ACHN (cell line): Measurements from ENCODE around the gene CCDC74A.
"Not testable (repeated sequence)": the region's sequence is repeated elsewhere in the genome, so short reads cannot be mapped to it uniquely, and the experiment has no call there.

Source experiments
- DNase-seq: peaks from one replicate; pipeline ENCODE4 v3.0.0-alpha.2; 2015
- in situ Hi-C: cut with HindIII; loops from 2 replicates; pipeline ENCODE4 v1.10.0; 2017; ENCODE audit warnings: low sequenced_read_pairs, low pct_ligation_motif_present, low pct_unique_long_range_greater_than_20kb

The CCDC74A gene

DNA sequence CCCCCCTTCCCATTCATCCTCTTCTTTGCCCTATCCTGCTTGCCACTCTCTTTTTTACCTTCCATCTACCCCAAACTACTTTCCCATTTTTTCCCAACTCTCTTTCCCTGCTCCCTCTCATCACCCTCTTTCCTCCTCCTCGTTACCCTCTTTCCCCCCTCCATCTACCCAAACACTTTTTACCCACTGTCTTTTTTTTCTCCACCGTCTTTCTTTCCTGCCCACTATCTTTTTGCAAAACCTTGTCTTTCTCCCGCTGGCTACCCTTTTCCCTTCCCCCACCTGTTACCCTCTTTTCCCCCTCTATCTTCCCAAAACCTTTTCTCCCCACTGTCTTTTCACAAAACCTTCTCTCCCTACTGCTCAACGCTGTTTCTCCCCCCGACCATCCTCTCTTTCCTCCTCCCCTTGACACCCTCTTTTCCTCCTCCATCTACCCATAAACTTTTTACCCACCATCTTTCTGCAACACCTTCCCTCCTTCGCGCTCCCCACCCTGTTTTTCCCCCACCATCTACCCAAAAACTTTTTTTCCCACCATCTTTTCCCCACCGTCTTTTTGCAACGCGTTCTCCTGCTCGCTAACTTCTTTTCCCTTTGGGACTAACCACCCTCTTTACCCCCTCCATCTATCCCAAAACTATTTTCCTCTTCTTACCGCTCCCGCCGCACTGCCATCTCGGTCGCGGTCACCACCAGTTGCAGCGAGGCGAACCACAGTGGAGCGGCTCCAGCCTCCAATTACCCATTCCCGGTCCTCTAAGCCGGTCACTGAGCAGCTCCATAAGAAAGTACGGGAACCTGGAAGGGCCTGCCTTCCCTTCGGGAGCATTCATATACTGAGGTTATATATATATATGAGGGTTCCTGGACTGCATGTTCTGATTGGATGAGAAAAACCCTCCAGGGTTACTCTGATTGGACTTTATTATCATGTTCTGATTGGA lies 15.0 kb downstream of the CCDC74A start:
- no peak for DNase-seq
- in situ Hi-C loops: no loop called here

DNA sequence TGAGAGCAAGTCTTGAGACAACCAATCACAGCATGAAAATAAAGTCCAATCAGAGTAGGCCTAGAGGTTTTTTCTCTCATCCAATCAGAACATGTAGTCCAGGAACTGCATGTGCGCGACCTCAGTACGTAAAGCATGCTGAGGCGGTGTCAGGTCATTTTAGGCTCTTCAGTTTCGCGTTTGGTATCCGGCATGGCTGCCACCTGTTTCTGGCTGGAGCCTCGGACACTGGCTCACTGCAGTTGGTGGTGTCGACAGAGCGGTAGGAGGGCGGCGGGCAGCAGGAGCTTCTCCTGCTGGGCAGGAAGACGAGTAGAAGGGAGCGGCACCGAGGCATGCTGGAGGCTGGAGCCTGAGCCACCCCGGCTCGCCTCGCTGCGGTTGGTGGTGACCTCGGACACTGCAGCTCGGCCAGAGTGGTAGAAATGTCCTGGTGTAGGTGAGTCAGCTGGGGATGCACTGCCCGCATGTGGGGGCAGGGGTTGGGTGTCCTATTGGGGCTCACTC lies 15.8 kb downstream of the CCDC74A start:
- DNase-seq: no peak
- in situ Hi-C loops: no loop called here

DNA sequence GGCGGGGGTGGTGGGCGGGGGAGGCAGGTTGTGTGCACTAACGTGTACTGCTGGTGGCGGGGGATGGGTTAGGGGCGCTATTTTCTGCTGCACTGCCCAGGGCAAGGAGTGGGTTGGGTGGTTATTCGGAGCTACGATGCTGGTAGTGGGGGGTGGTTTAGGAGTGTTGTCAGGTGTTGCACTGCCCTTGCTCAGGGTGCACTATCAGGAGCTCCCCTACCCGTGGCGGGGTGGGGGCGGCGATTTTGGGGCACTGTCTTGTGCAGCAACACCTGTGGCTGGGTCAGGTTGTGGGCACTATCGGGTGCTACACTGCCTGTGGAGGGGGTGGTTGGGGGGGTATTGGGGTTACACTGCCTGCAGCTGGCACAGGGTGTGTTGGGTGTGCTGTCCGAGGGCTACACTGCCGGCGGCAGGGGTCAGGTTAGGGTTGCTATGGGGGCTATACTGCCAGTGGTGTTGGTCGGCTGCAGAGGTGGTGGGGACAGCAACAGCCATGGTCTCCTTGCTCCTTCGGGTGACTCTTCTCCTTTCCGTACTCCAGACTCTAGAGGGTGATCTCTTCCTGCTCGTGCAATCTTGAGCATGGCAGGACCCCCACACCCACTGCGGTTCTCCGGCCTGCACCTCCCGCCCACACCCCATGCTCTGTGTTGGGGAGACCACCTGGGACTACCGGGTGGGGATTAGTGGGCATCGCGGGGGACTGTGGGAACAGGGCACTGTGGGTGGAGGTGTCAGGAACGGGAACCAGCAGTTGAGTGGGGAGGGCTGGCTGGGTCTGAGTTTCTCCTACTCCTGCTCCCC lies 16.5 kb downstream of the CCDC74A start:
- in situ Hi-C loops, DNase-seq: not testable (repeated sequence)

DNA sequence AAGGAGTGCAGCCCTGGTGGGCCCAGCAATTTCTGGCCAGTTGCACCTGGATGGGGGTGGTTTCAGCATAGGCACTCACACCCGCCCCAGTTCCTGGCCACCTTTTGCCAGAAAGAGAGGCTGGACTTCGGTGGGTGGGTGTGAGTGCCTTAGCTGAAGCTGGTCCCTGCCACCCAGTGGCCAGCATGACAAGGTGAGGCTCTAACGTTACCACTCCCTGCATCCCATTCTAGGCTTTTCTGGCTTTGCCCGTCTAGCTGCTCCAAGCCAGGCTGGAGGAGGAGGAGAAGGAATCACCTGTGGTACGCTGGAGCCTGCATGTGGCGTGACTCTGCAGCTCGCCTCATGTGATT lies 17.1 kb downstream of the CCDC74A start:
- in situ Hi-C loops, DNase-seq: not testable (repeated sequence)

DNA sequence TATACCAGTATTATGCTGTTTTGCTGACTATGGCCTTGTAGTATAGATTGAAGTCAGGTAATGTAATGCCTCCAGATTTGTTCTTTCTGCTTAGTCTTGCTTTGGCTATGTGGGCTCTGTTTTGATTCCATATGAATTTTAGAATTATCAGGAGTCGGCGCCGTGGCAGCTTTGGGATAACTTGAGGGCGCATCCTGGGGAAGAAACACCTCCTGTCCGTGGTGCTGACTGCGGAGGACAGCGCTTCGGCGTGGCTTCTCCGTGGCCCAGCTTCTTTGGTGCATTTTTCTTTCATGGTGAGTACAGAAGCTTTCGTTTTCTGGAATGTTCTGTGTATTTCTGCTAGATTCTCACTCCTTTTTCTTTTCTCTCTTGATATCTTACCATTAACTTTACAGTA lies 25.2 kb downstream of the CCDC74A start:
- in situ Hi-C loops: no loop called here
- no peak for DNase-seq

GRCh38 chr2:131556998-131557397 lies 29.3 kb downstream of the CCDC74A start:
- DNase-seq: no peak
- in situ Hi-C loops: no loop called here

- DNase-seq: no peak
- in situ Hi-C loops: no loop called here
These were observed 30.1 kb downstream of the CCDC74A start for GRCh38 chr2:131557558-131558321.

- no peak for DNase-seq
- in situ Hi-C loops: no loop called here
These were observed 38.7 kb downstream of the CCDC74A start for GRCh38 chr2:131566371-131566770.

GRCh38 chr2:131567891-131568290 lies 40.2 kb downstream of the CCDC74A start:
- in situ Hi-C loops: no loop called here

GRCh38 chr2:131568401-131568800 lies 40.7 kb downstream of the CCDC74A start:
- in situ Hi-C loops: not testable (repeated sequence)

More at GRCh38 chr2:131567891-131568290, 40.2 kb downstream of the CCDC74A start:
- no peak for DNase-seq

DNA sequence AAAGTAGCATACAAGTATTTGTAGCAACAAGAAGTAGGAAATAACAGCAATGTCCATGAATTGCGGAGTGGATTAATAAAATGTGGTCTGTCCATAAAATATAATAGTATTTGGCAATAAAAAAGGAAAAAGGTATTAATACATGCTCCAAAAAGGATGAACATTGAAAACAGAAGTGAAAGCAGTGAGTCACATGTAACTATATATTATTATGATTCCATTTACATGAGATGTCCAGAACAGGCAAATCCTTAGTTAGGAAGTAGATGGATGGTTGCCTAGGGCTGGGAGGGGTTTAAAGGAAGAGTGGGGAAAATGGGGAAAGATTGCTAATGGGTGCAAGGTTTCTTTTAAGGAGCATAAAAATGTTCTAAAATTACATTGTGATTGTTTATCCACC lies 44.5 kb downstream of the CCDC74A start:
- in situ Hi-C loops: no loop called here
- no peak for DNase-seq

More at GRCh38 chr2:131568401-131568800, 40.7 kb downstream of the CCDC74A start:
- DNase-seq: not testable (repeated sequence)

GRCh38 chr2:131577812-131578211 lies 50.1 kb downstream of the CCDC74A start:
- no peak for DNase-seq
- in situ Hi-C loops: no loop called here

DNA sequence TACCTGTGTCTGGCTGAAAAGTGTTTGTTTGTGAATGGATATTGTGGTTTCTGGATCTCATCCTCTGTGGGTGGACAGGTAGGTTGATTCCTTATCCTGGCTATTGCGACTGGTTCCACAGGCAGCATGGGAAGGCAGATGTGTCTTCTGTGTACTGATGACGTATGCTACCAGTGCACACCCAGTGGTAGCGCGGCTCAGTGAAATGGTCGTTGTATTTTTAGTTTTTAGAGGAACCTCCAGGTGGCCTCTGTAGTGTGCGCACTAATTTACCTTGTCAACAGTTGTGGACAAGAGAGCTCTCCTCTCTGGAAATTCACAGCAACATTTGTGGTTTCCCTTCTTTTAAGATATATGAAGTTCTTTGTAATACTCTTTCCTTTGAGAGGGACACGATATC lies 52.5 kb downstream of the CCDC74A start:
- in situ Hi-C loops: no loop called here
- DNase-seq: no peak
